GM03348 (cell line): ENCODE results near the gene NOXRED1.
A peak's percentile ranks its signal among the peaks of the same experiment; 100 is the strongest.

Experiments
- DNase-seq: peaks from one replicate; pipeline ENCODE4 v3.0.0; 2012; ENCODE audit warnings: low spot score

The NOXRED1 gene

DNA sequence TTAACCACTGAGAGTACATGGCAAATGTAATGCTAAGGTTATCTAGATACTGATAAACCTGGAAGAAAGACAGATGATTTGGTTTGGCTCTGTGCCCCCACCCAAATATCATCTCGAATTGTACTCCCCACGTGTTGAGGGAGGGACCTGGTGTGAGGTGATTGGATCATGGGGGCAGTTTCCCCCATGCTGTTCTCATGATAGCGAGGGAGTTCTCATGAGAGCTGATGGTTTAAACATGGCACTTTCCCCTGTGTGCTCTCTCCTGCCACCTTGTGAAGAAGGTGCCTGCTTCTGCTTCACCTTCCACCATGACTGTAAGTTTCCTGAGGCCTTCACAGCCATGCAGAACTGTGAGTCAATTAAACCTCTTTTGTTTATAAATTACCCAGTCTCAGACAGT lies 14.2 kb downstream of the NOXRED1 start:
- no peak for DNase-seq

DNA sequence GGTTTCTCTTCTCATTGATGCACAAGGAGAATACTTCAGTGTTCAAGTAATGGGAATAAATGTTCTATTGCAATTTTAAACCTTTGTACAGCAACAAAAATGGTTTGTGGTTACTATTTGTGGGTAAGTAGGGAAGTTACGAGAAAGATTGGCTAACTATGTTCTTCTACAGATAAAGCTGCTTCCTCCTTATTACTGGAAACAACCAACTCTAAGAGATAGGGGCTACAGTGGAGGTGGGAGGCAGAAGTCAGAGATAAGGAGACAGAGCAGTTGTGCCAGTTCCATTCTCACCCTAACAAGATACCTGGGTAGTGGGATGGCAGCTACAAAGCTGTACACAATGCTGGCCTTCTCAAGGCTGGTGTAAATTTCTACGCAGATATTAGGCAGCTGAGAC lies 16.2 kb downstream of the NOXRED1 start:
- DNase-seq: no peak

DNA sequence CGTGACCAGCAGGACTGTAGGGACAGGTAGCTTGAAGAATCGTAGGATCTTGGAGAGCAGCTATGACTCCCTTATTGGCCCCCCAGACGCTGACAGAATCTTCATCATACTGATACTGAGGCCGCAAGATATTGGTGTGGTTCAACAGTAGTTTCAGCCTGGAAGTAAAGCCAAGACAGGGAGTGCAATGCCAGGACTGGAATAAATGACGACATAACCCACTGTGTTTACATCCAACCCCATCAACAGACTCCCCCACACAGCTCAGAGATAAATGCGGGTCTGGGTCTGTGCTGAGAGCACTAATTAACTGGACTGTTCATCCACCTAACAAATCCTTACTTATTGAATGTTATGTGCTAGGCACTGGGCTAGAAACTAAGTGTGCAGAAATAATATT lies 16.6 kb downstream of the NOXRED1 start:
- DNase-seq: no peak

DNA sequence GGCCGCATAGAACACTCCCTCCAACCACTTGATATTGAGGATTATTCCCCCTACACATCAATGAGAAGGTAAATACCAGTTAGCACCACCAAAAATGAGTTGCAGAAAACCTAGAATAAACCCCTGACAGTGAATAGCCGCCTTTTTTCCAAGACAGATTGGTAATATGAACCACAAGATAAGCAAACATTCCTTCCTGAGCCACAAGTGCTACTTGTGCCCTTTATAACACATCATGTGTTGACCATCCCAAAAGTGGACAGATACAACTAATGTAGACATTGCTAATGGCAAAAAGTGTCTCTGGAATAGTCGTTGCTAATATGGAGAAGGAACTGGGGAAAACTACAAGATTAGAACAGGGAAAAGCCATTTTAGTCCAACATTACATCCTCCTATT lies 17.2 kb downstream of the NOXRED1 start:
- no peak for DNase-seq

DNA sequence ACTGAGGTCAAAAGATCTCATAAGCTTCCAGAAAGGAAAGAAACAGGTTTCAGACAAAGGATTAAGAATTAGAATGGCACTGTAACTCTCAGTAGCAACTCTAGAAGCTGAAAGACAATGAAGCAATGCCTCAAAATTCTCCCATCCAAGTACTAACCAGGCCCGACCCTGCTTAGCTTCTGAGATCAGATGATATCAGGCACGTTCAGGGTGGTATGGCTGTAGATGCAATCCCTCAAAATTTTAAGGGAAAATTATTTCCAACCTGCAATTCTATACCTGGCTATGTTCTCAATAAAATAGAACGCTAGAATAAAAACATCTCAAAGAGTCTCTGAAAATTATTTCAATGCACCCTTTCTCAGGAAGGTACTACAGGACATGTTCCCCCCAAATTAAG lies 19.6 kb downstream of the NOXRED1 start:
- no peak for DNase-seq

DNA sequence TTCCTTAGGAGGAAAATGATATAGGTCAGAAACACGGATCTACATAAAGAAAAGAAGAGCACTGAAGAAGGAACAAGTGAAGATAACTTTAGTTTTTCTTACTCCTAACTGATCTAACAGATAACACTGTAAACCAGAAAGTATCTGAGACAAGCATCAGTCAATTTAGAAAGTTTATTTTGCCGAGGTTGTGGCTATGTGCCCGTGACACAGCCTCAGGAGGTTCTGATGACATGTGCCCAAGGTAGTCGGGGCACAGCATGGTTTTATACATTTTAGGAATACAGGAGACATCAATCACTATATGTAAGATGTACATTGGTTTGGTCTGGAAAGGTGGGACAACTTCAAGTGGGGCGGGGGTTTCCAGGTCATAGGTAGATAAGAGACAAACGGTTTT lies 23.1 kb downstream of the NOXRED1 start:
- no peak for DNase-seq

DNA sequence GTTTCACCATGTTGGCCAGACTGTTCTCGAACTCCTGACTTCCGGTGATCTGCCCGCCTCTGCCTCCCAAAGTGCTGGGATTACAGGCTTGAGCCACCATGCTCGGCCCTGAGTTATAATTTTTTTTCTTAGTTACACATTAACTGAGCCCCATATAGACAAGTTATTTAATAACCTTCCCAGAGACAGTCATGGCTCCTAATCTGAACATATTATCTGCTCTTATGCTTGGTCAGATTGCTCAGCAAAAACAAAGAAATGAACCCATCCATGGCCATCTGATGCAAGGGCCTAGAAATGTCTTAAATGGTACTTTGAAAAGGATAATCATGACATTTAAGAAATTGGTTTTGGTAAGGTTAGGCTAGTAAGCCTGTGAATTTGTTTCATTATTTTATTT lies 33.1 kb downstream of the NOXRED1 start:
- no peak for DNase-seq

DNA sequence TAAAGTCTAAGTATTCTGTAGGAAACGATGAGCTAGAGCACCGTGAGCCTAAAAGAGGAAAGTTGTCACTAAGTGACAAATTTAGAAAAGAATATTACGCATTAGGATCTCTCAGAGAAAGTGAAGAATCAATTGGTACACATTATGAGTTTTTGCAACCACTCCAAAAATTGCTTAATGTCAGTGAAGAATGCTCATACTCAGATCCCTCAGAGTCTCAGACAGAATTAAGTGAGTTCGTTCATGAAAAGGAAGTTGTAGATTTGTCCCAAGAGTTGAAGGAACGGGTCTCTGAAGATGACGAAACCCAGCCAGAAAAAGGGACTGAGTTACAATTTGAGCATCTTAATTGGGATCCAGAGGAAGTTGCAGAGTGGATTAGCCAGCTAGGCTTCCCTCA lies 44.6 kb downstream of the NOXRED1 start:
- no peak for DNase-seq

DNA sequence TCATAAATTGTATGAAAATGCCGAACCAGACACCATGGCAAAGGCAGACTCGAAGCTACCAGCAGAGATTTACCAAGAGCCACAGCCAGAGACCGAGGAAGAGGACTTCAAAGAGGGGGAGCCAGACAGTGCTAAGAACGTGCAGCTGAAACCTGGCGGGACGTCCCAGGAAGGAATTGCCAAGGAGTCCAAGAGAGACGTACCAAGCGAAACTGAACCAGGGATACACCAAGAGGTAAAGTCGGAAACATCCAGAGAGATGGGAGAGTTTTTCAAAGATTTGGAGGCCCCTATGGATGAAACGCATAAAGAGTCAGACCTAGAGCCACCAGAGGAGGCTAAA lies 45.9 kb downstream of the NOXRED1 start:
- DNase-seq: peak; percentile 7

DNA sequence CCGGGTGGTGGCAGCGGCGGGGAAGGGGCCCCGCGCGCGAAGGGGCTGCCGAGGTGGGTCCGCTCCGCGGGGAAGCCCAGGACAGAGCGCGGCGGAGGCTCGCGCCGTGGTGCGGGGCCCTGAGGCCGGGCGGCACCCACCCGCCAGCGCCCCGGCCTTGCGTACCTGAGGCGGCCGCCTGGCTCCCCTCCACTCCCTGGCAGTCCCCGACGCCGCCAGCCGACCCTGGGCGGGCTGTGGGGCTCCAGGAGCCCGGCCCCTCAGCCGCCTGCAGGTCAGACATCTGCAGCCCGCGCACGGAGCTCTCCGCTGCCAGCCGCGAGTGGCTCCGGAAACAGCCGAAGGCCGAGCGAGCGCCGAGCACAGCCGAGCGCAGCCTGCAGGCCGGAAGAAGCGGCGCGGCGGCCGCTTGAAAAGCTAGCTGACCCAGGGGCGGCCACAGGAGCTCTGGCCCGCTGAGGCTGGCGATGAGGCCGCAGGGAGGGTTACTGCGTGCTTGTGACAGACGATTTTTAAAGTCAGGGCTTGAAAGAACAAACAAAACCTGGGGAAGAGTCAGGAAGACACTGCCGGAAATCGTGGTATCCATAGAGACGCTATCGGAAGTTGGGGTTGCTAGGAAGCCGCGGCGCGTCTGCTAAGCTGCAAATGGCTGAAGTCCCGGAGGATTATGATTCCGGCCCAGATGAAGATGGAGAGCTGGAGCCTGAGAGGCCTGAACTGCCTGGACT lies 46.4 kb downstream of the NOXRED1 start, which contains the start of the genes SAMD15 and TMED8:
TSS of gene SAMD15 (plus strand) at position 609 of the 731 bp plus-strand sequence. CDS start at position 649, 40 bp downstream.
TSS of gene TMED8 (minus strand) at position 324 of the 731 bp plus-strand sequence. CDS start at position 283, 41 bp downstream.
- DNase-seq: peak; percentile 96

DNA sequence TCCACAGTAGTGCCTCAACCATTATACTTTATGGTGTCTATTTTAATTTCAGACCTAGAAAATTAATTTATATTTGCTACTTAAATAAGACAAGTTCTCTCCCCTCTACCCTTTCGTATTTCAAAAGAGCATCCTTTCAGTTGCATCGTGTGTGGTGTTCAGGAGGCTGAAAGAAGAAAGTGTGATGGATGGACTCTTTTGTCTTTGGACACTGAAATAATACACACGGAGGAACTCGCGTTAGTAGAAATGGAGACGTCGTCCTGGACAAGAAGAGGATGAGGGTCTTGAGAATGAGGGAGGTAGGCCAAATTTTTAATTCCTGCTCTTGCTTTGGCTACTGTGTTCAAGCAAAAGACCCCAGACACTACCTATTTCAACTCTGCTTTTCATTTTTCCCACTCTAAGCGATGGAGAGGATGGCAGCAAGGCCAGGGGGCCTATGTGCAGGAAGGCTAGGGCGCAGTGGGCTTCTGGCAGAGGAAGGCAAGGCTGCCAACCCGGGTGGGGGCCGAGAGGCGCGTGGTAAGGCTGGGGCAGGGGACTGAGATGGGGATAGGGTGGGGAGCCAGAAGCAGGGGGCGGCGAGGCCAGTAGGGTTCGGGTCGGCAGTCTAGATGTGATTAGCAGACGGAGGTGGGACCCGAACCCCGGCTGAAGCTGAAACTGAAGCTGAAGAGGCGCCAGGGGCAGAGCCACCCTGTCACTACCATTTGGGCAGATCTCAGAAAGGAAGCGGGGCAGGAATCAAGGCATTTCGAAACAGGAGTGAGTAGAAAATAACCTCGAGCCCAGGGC lies 47.2 kb downstream of the NOXRED1 start:
- DNase-seq: no peak

DNA sequence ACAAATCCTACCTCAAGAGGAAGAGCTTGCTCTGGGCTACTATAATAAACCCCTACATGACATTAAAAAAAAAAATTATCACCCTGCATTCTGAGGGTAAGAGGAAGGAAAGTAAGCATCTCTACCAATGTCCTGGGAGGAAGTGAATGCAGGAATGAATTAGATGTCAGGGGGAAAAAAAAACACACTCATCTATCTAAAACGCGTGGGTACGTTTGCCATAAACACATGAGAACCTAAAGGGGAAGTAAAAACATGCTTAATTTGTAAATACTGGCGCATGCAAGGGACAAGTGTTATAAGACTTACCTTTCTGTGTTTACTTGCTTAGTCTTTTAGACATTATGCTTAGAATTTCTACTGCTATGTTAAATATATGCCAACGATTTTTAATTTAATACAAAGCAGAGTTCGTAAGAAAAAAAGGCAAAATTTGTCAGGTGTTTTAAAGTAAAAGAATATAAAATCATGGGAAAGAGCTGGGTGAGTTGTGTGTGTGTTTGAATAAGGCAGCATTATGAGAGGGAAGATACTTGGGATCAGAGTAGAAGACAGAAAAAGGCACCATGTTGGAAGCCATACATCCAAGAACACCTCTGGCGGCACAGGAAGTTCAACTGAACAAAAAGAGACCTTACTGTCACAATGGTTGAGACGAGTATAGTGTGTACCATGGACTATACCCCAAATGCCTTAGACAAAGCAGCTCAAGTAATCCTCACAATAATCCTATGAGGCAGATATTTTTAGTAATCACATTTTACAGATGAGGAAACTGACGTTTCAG lies 48.0 kb downstream of the NOXRED1 start:
- DNase-seq: no peak

DNA sequence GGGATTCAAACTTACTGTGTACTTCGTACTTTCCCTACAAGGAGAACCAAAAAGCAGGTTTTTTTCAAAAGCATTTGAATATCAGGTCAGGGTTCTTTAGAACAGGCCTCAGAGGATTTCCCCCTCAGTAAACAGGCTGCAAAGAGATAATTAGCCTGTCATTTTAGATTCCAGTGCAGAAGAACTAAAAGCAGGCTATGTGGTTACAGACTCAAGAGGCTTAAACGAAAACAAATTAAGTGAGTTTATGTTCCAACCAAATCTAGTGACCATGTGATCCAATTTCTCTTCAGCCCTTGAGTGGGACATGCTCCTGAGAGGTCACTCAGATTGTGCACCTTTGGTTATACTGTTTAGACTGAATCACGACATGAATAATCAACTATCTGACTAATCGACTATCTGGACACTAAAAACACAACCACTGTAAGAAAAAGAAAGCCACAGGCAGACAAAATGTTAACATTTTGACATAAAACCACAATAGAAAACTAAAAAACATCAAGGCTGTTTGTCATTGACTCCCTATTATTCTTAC lies 51.0 kb downstream of the NOXRED1 start:
- DNase-seq: no peak

DNA sequence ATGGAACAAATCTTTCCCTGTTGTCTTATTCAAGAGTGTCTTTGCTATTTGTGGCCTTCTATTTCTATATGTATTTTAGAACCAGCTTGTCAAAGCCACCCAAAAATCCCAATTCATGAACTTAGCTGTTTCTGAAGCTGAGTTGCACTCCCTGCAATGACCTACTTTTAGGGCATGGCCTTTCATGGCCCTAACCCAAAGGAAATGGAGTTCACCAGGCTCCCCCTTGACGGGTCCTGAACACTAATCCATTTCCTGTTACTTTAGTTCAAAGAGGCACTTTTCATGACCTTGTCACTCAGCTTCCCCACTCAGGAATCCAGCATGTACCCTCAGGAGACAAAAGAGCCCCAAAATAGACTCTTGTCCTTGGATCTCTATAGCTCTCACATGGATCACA lies 54.0 kb downstream of the NOXRED1 start:
- DNase-seq: no peak

DNA sequence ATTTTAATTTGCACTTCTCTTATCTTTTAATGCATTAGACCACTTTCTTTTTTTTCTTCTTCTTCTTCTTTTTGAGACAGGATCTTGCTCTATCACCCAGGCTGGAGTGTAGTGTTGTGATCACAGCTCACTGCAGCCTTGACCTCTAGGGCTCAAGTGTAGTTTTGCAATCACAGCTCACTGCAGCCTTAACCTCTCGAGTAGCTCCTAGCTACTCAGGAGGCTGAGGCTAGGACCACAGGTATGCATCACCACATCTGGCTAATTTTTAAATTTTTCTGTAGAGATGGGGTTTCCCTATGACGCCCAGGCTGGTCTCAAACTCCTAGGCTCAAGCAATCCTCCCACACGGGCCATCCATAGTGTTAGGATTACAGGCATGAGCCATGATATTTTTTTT lies 59.2 kb downstream of the NOXRED1 start:
- no peak for DNase-seq

DNA sequence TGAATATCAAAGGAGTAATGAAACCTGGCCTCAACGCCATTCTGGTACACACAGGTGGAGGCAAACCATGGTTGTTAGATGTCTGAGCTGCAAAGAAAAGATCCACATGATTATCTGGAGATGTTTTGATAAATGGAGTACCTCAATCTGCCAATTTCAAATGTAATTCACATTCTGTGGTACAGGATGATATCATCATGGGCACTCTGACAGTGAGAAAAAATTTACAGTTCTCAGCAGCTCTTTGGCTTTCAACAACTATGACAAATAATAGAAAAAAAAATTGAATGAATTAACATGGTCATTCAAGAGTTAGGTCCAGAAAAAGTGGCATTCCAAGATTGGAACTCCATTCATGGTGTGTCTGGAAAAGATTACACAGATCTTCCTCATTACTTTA lies 63.7 kb downstream of the NOXRED1 start:
- no peak for DNase-seq

DNA sequence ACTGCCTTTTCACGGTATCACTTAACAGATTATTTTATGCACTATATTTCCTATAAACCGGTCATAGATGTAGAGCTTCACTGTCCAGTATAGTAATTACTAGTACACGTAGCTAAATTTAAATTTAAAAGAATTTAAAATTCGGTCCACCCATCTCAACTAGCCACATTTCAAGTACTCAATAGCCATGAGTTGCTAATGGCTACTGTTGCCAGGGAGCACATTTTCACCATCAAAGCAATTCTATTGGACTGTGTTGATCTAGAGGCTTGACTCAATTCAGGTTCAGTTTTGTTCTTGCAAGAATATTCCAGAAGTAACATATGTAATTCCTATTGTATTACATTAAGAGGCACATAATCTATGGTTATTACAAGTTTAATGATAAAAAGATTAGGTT lies 66.4 kb downstream of the NOXRED1 start:
- no peak for DNase-seq

DNA sequence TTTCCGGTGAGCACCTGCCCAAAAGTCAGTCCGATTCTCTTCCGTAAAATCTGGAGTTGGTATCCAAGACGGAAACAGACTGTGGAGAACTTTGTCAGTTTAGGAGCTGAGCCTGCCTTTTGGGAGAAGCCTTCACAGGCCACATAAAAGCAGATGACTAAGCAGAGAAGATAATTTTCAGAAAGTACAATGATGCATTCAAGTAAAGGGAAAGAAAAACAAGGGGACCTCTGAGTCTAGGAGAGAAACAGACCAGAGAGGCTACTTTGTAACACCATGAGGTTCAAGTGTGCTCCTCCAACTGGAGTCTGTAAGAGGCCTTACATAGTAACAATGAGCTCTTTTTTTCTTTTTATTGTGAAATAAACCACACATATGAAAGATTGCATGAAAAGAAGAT lies 67.5 kb downstream of the NOXRED1 start:
- no peak for DNase-seq

DNA sequence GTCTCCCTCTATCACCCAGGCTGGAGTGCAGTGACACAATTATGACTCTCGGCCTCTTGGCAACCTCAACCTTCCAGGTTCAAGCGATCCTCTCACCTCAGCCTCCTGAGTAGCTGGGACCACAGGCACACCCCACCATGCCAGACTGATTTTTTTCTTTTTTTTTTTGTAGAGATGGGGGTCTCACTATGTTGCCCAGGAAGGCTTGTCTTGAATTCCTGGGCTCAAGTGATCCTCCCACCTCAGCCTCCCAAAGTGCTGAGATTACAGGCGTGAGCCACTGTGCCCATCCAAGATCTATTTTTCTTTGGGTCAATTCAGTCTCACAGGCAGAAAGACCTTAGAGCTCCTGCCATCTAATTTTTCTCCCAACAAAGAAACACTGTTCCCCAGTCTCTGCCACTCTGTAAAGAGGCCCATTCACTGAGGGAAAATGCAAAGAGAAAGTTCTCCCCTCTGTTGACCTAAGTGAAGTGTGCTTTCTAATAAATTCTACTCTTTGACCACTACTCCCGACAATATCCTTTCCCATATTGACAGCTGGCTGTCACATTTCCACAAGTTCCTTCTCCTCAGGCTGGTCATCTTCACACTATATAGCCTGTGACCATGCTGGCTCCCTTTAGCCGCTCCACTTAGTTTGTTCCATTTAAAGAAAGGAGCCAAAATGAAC lies 69.7 kb downstream of the NOXRED1 start:
- no peak for DNase-seq

DNA sequence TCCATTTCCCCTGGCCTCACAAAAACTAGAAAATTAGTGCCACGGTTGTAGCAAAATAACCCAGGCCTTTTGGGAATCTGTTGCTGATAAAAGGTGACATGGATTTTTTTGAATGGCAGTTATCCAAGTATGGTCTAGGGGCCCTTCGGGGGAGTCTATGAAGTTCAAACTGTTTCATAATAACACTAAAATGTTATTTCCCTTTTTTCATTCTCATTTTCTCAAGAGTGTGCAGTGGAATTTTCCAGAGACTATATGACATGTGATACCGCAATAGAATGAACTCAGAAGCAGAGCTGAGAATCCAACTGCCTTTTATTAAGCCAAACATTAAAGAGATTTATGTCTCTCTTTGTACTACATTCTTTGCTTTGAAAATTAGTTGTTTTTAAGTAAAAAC lies 75.6 kb downstream of the NOXRED1 start:
- DNase-seq: no peak

DNA sequence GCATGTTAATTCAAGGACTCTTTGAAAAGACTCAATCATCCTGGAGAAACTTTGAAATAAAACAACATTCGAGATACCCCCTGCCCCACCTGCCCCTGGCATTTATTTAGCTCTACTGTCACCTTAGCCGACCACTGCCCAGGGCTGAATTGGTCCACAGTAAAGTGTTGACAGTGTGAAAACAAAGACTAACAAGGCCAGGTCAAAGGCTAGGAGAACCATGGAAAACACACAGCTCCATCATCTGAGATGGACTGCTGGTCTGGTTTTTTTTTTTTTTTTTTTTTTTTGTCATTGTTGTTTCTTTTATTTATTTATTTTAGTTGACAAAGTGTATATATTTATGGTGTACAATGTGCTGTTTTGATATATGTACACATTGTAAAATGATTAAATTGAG lies 76.8 kb downstream of the NOXRED1 start:
- DNase-seq: no peak
